K562 (cell line): ENCODE data around the gene ZNF213. TPM values are rescaled to one million over a fixed set of nuclear protein-coding genes. Genes with fewer than 3 reads are reported as not detected.

ENCODE experiments used
- BACH1 ChIP-seq: fragments of 200-800 bp; sonication (Bioruptor generic); IDR thresholded peaks from 2 replicates; pipeline ENCODE4 v1.6.1; 2016; ENCODE audit warnings: missing genetic modification characterization, missing compliant biosample characterization
- DACH1 ChIP-seq: fragments of 450-650 bp; IDR thresholded peaks from 2 replicates; pipeline ENCODE4 v1.6.1; 2018; ENCODE audit not compliant: partially characterized antibody
- DMBX1 ChIP-seq: fragments of 250-450 bp; sonication (Bioruptor Pico); IDR thresholded peaks from 2 replicates; pipeline ENCODE4 v1.8.0; 2022; ENCODE audit warnings: inconsistent platforms, mild to moderate bottlenecking, moderate library complexity, borderline replicate concordance
- EP400 ChIP-seq: fragments of 450-650 bp; IDR thresholded peaks from 2 replicates; pipeline ENCODE4 v1.6.1; 2017; ENCODE audit warnings: antibody characterized with exemption, mild to moderate bottlenecking, moderate library complexity
- GTF2F1 ChIP-seq: IDR thresholded peaks from 2 replicates; pipeline ENCODE4 v1.6.1; 2011; ENCODE audit warnings: low read depth, low read length, improper control_type of control experiment
- JUND ChIP-seq, 2 experiments: IDR thresholded peaks; 2 replicates in 1 of 2; 3 replicates in 1 of 2; pipeline ENCODE4 v1.6.1; 2011; ENCODE audit warnings: borderline replicate concordance in 2 of 2, low read depth in 2 of 2, low read length in 2 of 2, improper control_type of control experiment in 1 of 2, missing biosample characterization in 1 of 2, missing genetic modification characterization in 1 of 2, missing genetic modification reagents in 1 of 2
- KDM2B ChIP-seq: fragments of 250-450 bp; sonication (Bioruptor Pico); IDR thresholded peaks from 2 replicates; pipeline ENCODE4 v1.8.0; 2021; ENCODE audit warnings: mild to moderate bottlenecking, moderate library complexity
- MEIS2 ChIP-seq: fragments of 450-650 bp; IDR thresholded peaks from 2 replicates; pipeline ENCODE4 v1.6.1; 2014; ENCODE audit warnings: mild to moderate bottlenecking; ENCODE audit not compliant: partially characterized antibody
- NBN ChIP-seq: fragments of 450-650 bp; IDR thresholded peaks from 2 replicates; pipeline ENCODE4 v1.6.1; 2016; ENCODE audit warnings: low read depth, mild to moderate bottlenecking
- PTBP1 ChIP-seq: fragments of 200-400 bp; formaldehyde crosslinking; IDR thresholded peaks from 2 replicates; pipeline ENCODE4 v1.6.1; 2017; ENCODE audit warnings: low read depth, low read length
- PURB ChIP-seq: sonication (generic); formaldehyde crosslinking; IDR thresholded peaks from 2 replicates; pipeline ENCODE4 v1.9.0; 2021; ENCODE audit warnings: low read depth, mild to moderate bottlenecking, missing genetic modification reagents
- SP1 ChIP-seq: sonication (generic); formaldehyde crosslinking; IDR thresholded peaks from 2 replicates; pipeline ENCODE4 v1.8.1; 2022; ENCODE audit warnings: mild to moderate bottlenecking, missing genetic modification reagents
- SREBF2 ChIP-seq: sonication (generic); formaldehyde crosslinking; IDR thresholded peaks from 2 replicates; pipeline ENCODE4 v1.4.0; 2020; ENCODE audit warnings: mild to moderate bottlenecking, missing genetic modification reagents
- STAT5A ChIP-seq: IDR thresholded peaks from 2 replicates; pipeline ENCODE4 v1.6.1; 2012; ENCODE audit warnings: low read length, inconsistent platforms, borderline replicate concordance
- TEAD4 ChIP-seq, 2 experiments: sonication (generic) in 1 of 2; formaldehyde crosslinking in 1 of 2; IDR thresholded peaks; 2 replicates each; pipeline versions ENCODE4 v1.6.1 to v1.8.0; 2012 to 2022; ENCODE audit warnings: borderline replicate concordance in 1 of 2, inconsistent platforms in 1 of 2, low read length in 1 of 2, mild to moderate bottlenecking in 1 of 2, missing genetic modification reagents in 1 of 2
- UBTF ChIP-seq, 2 experiments: IDR thresholded peaks; 2 replicates each; pipeline ENCODE4 v1.6.1; 2012; ENCODE audit warnings: improper control_type of control experiment in 2 of 2, low read depth in 2 of 2, low read length in 2 of 2, borderline replicate concordance in 1 of 2
- ZFX ChIP-seq: sonication (generic); formaldehyde crosslinking; IDR thresholded peaks from 2 replicates; pipeline ENCODE4 v1.8.0; 2022; ENCODE audit warnings: mild to moderate bottlenecking, missing genetic modification reagents, moderate library complexity
- ZNF444 ChIP-seq: fragments of 250-450 bp; sonication (Bioruptor Pico); IDR thresholded peaks from 2 replicates; pipeline ENCODE4 v1.4.0; 2020; ENCODE audit warnings: mild to moderate bottlenecking, moderate library complexity
- ZNF584 ChIP-seq: fragments of 200-800 bp; sonication (Bioruptor generic); IDR thresholded peaks from 2 replicates; pipeline ENCODE4 v1.6.1; 2016; ENCODE audit warnings: low read depth, mild to moderate bottlenecking, missing genetic modification characterization, missing compliant biosample characterization
- polyA plus RNA-seq, 8 experiments: library from polyadenylated mRNA; depleted of rRNA in 4 of 8; stranded (reverse) in 5 of 8; unstranded in 3 of 8; fragments of >200 nt; fragmentation: Nextera tagmentation in 2 of 8; fragmentation: Illumina TruSeq in 1 of 8; extraction: Ambion mirVana in 2 of 8; extraction: Trizol in 1 of 8; gene quantifications; 2 replicates each; pipeline versions ENCODE4 v1.2.1 to v1.2.3, GENCODE V29; 2011 to 2014; ENCODE audit warnings: inconsistent platforms in 1 of 8, missing spikeins in 1 of 8
- total RNA-seq, 7 experiments: library from RNA; depleted of rRNA in 6 of 7; stranded (reverse); fragments of >200 nt in 6 of 7; fragmentation: Illumina TruSeq in 2 of 7; extraction: Trizol in 2 of 7; gene quantifications; 2 replicates each; pipeline versions ENCODE4 v1.2.1 to v1.2.3, GENCODE V29; 2011 to 2021; ENCODE audit warnings: low replicate concordance in 1 of 7
- TF ChIP-seq, protein P1 (sequence below): fragments of 200-400 bp; formaldehyde crosslinking; IDR thresholded peaks from 2 replicates; pipeline ENCODE4 v1.6.1; 2017; ENCODE audit warnings: mild to moderate bottlenecking, low read depth, low read length, moderate library complexity

ZNF213 gene
- total and polyA plus RNA-seq, 9 of the 15 experiments (the other 6 are each of a cell fraction or from before 2014, with no cell fraction given) = 0.49 to 10.0 (median 1.8) TPM

DNA sequence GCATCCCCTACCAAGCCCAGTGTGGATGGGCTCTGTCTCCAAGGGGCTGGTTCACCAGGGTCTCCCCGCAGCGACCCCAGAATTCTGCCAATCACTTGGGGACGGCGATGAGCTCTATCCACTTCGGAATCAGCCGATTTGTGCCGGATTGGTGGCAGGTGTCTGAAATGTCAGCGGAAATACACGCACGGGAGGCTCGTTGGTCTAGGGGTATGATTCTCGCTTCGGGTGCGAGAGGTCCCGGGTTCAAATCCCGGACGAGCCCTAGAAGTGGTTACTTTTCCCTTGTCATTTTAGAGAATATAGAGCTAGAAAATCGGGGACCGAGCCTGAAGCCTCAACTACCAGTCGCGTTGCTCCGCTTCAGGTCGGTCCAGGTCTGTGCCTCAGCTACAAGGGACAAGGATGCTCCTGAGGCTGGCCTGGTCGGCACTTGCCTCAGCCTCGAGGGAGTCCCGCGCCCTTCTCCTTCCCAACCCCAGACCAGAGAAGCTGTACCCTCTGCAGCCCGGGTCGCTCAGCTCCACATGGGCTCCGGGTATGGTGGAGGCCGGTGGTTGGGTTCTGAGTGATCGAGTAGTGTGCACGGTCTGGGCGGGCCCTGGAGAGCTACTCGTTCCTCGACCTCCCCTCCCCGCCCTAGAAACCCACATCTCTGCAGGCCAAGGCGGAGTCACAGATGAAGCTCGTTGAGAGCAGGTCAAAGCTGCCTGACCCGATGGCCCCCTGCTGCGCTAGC, 37.2 kb downstream of the ZNF213 start (continued):
- TF ChIP-seq JUND (IDR thresholded peaks at IDR 0.05; ENCODE audit: borderline replicate concordance, low read depth, low read length) (no peak), JUND (tag; IDR thresholded peaks at IDR 0.05; ENCODE audit: borderline replicate concordance, low read depth, low read length) (no peak), STAT5A (no peak), KDM2B (no peak), NBN (no peak), MEIS2 (no peak), SP1 (CRISPR knock-in tag) (no peak), DACH1 (no peak), TEAD4 (IDR thresholded peaks at IDR 0.05; ENCODE audit: low read length) (peak; percentile 45; the same call in 1 of the 2 replicates), TEAD4 (CRISPR knock-in tag; IDR thresholded peaks at IDR 0.05; ENCODE audit: borderline replicate concordance) (no peak), SREBF2 (CRISPR knock-in tag) (no peak), ZNF444 (no peak), EP400 (no peak), UBTF (IDR thresholded peaks at IDR 0.05; ENCODE audit: borderline replicate concordance in 1 of 2, low read depth in 2 of 2, low read length in 2 of 2) (peak in 1 of 2 experiments; percentile 77; a peak in 2 of 4 replicates), DMBX1 (CRISPR knock-in tag) (no peak), PTBP1 (no peak), BACH1 (tag) (no peak), ZFX (0 out of 2 replicates have a peak, but pooled peaks have one; percentile 31), PURB (CRISPR knock-in tag) (no peak), GTF2F1 (no peak), ZNF584 (CRISPR knock-in tag) (no peak)
- TF ChIP-seq, protein P1, sequence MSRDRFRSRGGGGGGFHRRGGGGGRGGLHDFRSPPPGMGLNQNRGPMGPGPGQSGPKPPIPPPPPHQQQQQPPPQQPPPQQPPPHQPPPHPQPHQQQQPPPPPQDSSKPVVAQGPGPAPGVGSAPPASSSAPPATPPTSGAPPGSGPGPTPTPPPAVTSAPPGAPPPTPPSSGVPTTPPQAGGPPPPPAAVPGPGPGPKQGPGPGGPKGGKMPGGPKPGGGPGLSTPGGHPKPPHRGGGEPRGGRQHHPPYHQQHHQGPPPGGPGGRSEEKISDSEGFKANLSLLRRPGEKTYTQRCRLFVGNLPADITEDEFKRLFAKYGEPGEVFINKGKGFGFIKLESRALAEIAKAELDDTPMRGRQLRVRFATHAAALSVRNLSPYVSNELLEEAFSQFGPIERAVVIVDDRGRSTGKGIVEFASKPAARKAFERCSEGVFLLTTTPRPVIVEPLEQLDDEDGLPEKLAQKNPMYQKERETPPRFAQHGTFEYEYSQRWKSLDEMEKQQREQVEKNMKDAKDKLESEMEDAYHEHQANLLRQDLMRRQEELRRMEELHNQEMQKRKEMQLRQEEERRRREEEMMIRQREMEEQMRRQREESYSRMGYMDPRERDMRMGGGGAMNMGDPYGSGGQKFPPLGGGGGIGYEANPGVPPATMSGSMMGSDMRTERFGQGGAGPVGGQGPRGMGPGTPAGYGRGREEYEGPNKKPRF = no peak
